Activated T-cell treated with anti-CD3 and anti-CD28 coated beads for 4 hours (primary cell): Measurements from ENCODE around the gene KCNN3.

ENCODE experiments used
- DNase-seq: peaks from one replicate; pipeline ENCODE4 v3.0.0-alpha.2; 2020

KCNN3 gene

GRCh38 chr1:154784924-154785531 lies 85.1 kb downstream of the KCNN3 start:
- no peak for DNase-seq

- no peak for DNase-seq
Measured at GRCh38 chr1:154784416-154784815, 85.7 kb downstream of the KCNN3 start.

GRCh38 chr1:154783976-154784375 lies 86.1 kb downstream of the KCNN3 start:
- DNase-seq: no peak

- no peak for DNase-seq
Measured at GRCh38 chr1:154780541-154780940, 89.5 kb downstream of the KCNN3 start.

GRCh38 chr1:154779551-154780189 lies 90.4 kb downstream of the KCNN3 start:
- DNase-seq: no peak

GRCh38 chr1:154778944-154779343 lies 91.1 kb downstream of the KCNN3 start:
- DNase-seq: no peak

GRCh38 chr1:154778275-154778674 lies 91.8 kb downstream of the KCNN3 start:
- DNase-seq: no peak

- DNase-seq: no peak
Measured at GRCh38 chr1:154777781-154778180, 92.3 kb downstream of the KCNN3 start.

GRCh38 chr1:154777154-154777553 lies 92.9 kb downstream of the KCNN3 start:
- no peak for DNase-seq

- no peak for DNase-seq
Measured at GRCh38 chr1:154775621-154776605, 94.2 kb downstream of the KCNN3 start.

- no peak for DNase-seq
Measured at GRCh38 chr1:154774175-154774855, 95.8 kb downstream of the KCNN3 start.

- no peak for DNase-seq
Measured at GRCh38 chr1:154773551-154773950, 96.5 kb downstream of the KCNN3 start.

- DNase-seq: no peak
Measured at GRCh38 chr1:154772606-154773506, 97.2 kb downstream of the KCNN3 start.

- no peak for DNase-seq
Measured at GRCh38 chr1:154772056-154772455, 98.0 kb downstream of the KCNN3 start.

GRCh38 chr1:154770897-154771594 lies 99.0 kb downstream of the KCNN3 start:
- no peak for DNase-seq

- DNase-seq: no peak
Measured at GRCh38 chr1:154769193-154769895, 100.7 kb downstream of the KCNN3 start.

- no peak for DNase-seq
Measured at GRCh38 chr1:154768456-154769125, 101.5 kb downstream of the KCNN3 start.

GRCh38 chr1:154767315-154768240 lies 102.5 kb downstream of the KCNN3 start:
- no peak for DNase-seq

- DNase-seq: no peak
Measured at GRCh38 chr1:154765970-154766369, 104.1 kb downstream of the KCNN3 start.
